ENCODE results near the gene PLA2G4C.

PLA2G4C gene

GRCh38 chr19:48135411-48135810 lies 24.8 kb upstream of the PLA2G4C start:
- Histone ChIP-seq H3K4me3 (ENCODE audit: low read length) (no peak overlapping the region), H3K27ac (ENCODE audit: low read length) (no peak overlapping the region), H3K79me2 (ENCODE audit: low read length) (no peaks in the 10 kb centered on the region), H3K27me3 (replicated peaks; ENCODE audit: insufficient read depth, low read length) (no peaks in the 10 kb centered on the region), H2AFZ (ENCODE audit: low read length) (no peak overlapping the region), H3K36me3 (replicated peaks; ENCODE audit: insufficient read depth, low read length) (no peaks in the 10 kb centered on the region), H3F3A (ENCODE audit: insufficient read depth, low read length) (no peaks in the 10 kb centered on the region), H3K4me2 (ENCODE audit: low read depth, low read length) (no peak overlapping the region), H3K9me2 (replicated peaks; ENCODE audit: insufficient read depth, low read length) (no peaks in the 10 kb centered on the region), H3K9ac (ENCODE audit: low read length) (no peak overlapping the region), H3K4me1 (ENCODE audit: low read length) (no peaks in the 10 kb centered on the region), H3K9me3 (replicated peaks; ENCODE audit: insufficient read depth, low read length) (no peaks in the 10 kb centered on the region), H4K20me1 (ENCODE audit: insufficient read depth, low read length) (no peaks in the 10 kb centered on the region)
- no peak for TF ChIP-seq EZH2 (optimal IDR thresholded peaks at IDR 0.05; ENCODE audit: low read depth, low read length)
- TF ChIP-seq CTCF (IDR thresholded peaks at IDR 0.05; ENCODE audit: low read length), result no peak
- no peak for TF ChIP-seq EZH2phosphoT487 (IDR thresholded peaks at IDR 0.05; ENCODE audit: low read length)
- DNase-seq, result no peak

- TF ChIP-seq EZH2 (optimal IDR thresholded peaks at IDR 0.05; ENCODE audit: low read depth, low read length), result no peak
- no peak for TF ChIP-seq CTCF (IDR thresholded peaks at IDR 0.05; ENCODE audit: low read length)
- TF ChIP-seq EZH2phosphoT487 (IDR thresholded peaks at IDR 0.05; ENCODE audit: low read length), result no peak
Measured at GRCh38 chr19:48133094-48133493, 22.5 kb upstream of the PLA2G4C start.

GRCh38 chr19:48127561-48127960 lies 16.9 kb upstream of the PLA2G4C start:
- TF ChIP-seq EZH2 (optimal IDR thresholded peaks at IDR 0.05; ENCODE audit: low read depth, low read length) (no peak), EZH2phosphoT487 (IDR thresholded peaks at IDR 0.05; ENCODE audit: low read length) (no peak), CTCF (IDR thresholded peaks at IDR 0.05; ENCODE audit: low read length) (no peak)
- H3K9me3 ChIP-seq (replicated peaks; ENCODE audit: insufficient read depth, low read length), result no peaks in the 10 kb centered on the region
- peaks cover 3% of the 10 kb centered on the region; the same call in 1 of the 2 replicates for H3F3A ChIP-seq (ENCODE audit: insufficient read depth, low read length)
- H3K4me1 ChIP-seq (ENCODE audit: low read length), result peaks cover 8% of the 10 kb centered on the region
- H3K36me3 ChIP-seq (replicated peaks; ENCODE audit: insufficient read depth, low read length), result no peaks in the 10 kb centered on the region; the same call in 1 of the 2 replicates
- H3K27me3 ChIP-seq (replicated peaks; ENCODE audit: insufficient read depth, low read length), result no peaks in the 10 kb centered on the region
- no peak overlapping the region for H3K4me2 ChIP-seq (ENCODE audit: low read depth, low read length)
- H3K79me2 ChIP-seq (ENCODE audit: low read length), result no peaks in the 10 kb centered on the region
- no peaks in the 10 kb centered on the region for H4K20me1 ChIP-seq (ENCODE audit: insufficient read depth, low read length)
- H2AFZ ChIP-seq (ENCODE audit: low read length), result no peak overlapping the region
- no peak overlapping the region for H3K9ac ChIP-seq (ENCODE audit: low read length)
- H3K4me3 ChIP-seq (ENCODE audit: low read length), result no peak overlapping the region
- H3K27ac ChIP-seq (ENCODE audit: low read length), result no peak overlapping the region
- H3K9me2 ChIP-seq (replicated peaks; ENCODE audit: insufficient read depth, low read length), result no peaks in the 10 kb centered on the region
- DNase-seq, result no peak

More at GRCh38 chr19:48133094-48133493, 22.5 kb upstream of the PLA2G4C start:
- H3K79me2 ChIP-seq (ENCODE audit: low read length), result no peaks in the 10 kb centered on the region
- H3K9me2 ChIP-seq (replicated peaks; ENCODE audit: insufficient read depth, low read length), result no peaks in the 10 kb centered on the region
- no peaks in the 10 kb centered on the region for H3K36me3 ChIP-seq (replicated peaks; ENCODE audit: insufficient read depth, low read length)
- DNase-seq, result no peak
- no peaks in the 10 kb centered on the region for H3F3A ChIP-seq (ENCODE audit: insufficient read depth, low read length)
- H2AFZ ChIP-seq (ENCODE audit: low read length), result no peak overlapping the region
- no peak overlapping the region for H3K4me2 ChIP-seq (ENCODE audit: low read depth, low read length)
- no peaks in the 10 kb centered on the region for H4K20me1 ChIP-seq (ENCODE audit: insufficient read depth, low read length)
- H3K9ac ChIP-seq (ENCODE audit: low read length), result no peak overlapping the region
- H3K4me3 ChIP-seq (ENCODE audit: low read length), result no peak overlapping the region
- no peaks in the 10 kb centered on the region for H3K4me1 ChIP-seq (ENCODE audit: low read length)
- H3K27me3 ChIP-seq (replicated peaks; ENCODE audit: insufficient read depth, low read length), result no peaks in the 10 kb centered on the region
- H3K9me3 ChIP-seq (replicated peaks; ENCODE audit: insufficient read depth, low read length), result no peaks in the 10 kb centered on the region
- H3K27ac ChIP-seq (ENCODE audit: low read length), result no peak overlapping the region

Measured in MM.1S (cell line).